ENCODE results near the gene REEP3. TPM values are rescaled to one million over a fixed set of nuclear protein-coding genes. Genes with fewer than 3 reads are reported as not detected.

Gene REEP3
- total RNA-seq, 1 donor from 2014 or later = 36.7 TPM

- no peaks in the 10 kb centered on the region for H3K36me3 Mint-ChIP-seq (ENCODE audit: low read depth)
These were observed 61.5 kb downstream of the REEP3 start for GRCh38 chr10:63582690-63583089.

GRCh38 chr10:63583397-63583796 lies 62.2 kb downstream of the REEP3 start:
- H3K4me1 Mint-ChIP-seq = no peaks in the 10 kb centered on the region
- DNase-seq (ENCODE audit: low read depth, low spot score) = no peak
- TF ChIP-seq CTCF (conservative IDR thresholded peaks at IDR 0.05) = no peak
- H3K4me3 Mint-ChIP-seq = no peak overlapping the region
- H3K36me3 Mint-ChIP-seq (ENCODE audit: low read depth) = no peaks in the 10 kb centered on the region
- no peaks in the 10 kb centered on the region for H3K9me3 Mint-ChIP-seq
- H3K27ac Mint-ChIP-seq (ENCODE audit: unreplicated experiment) = no peak overlapping the region
- H3K27me3 Mint-ChIP-seq (ENCODE audit: low read depth) = no peaks in the 10 kb centered on the region

More at GRCh38 chr10:63582690-63583089, 61.5 kb downstream of the REEP3 start:
- Mint-ChIP-seq H3K4me3 (no peak overlapping the region), H3K27me3 (ENCODE audit: low read depth) (no peaks in the 10 kb centered on the region), H3K4me1 (no peaks in the 10 kb centered on the region), H3K27ac (ENCODE audit: unreplicated experiment) (no peak overlapping the region), H3K9me3 (no peaks in the 10 kb centered on the region)
- TF ChIP-seq CTCF (conservative IDR thresholded peaks at IDR 0.05) = no peak
- DNase-seq (ENCODE audit: low read depth, low spot score) = no peak

DNA sequence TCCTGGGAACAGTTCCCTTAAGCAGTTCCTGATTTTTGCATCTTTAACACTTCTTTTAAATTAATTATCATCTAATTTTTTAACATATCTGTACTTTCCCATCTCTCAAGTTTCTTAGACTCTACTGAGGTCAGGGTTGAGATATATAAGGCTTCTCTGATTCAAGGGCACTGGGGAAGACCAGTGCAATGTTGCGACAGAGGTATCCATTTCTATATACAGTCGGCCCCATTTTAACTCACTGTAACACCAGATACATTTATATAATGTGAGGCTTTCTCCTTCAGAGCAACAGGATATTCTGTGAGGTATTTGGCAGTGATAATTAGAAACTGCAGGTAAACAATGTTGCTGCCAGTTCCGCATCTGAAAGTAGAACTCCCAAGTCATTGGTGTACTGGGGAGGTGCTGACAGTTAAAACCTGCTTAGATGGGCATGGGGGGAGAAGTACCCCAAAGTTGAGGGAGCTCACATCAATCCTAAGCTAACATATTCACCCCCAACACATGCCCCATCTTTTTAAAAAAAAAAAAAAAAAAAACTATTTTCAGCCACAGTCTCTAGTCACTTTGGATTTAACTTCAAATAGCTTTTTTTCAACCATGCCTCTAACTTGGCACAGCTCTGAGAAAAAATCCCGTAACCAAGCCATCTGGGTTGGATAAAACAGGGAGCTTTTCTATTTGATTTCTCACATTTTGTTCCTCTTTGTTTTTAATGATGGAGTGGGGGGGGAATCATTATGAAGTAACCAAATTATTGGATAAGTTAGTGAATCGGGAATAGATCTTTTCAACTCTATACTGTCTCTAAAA lies 62.9 kb downstream of the REEP3 start:
- Mint-ChIP-seq H3K4me1 (no peaks in the 10 kb centered on the region), H3K36me3 (ENCODE audit: low read depth) (no peaks in the 10 kb centered on the region), H3K27me3 (ENCODE audit: low read depth) (no peaks in the 10 kb centered on the region), H3K27ac (ENCODE audit: unreplicated experiment) (no peak overlapping the region), H3K9me3 (no peaks in the 10 kb centered on the region), H3K4me3 (no peak overlapping the region)
- DNase-seq (ENCODE audit: low read depth, low spot score) = no peak
- no peak for TF ChIP-seq CTCF (conservative IDR thresholded peaks at IDR 0.05)

DNA sequence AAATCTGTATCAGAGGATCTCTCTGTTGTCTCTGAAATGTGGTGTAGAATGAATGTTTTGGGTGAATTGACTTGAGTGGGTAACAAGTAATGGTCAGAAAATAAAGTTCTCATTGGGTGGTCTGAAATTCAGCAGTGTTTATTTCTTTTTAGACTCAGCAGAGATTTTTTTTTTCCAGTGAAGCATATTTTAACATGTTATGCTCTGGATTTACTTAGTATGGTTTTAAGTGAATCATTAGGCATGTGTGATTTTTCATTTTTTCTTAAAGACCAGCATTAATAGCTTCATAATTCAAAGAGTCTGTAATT lies 63.5 kb downstream of the REEP3 start:
- no peaks in the 10 kb centered on the region for H3K9me3 Mint-ChIP-seq
- no peak overlapping the region for H3K4me3 Mint-ChIP-seq
- no peaks in the 10 kb centered on the region for H3K4me1 Mint-ChIP-seq
- H3K27ac Mint-ChIP-seq (ENCODE audit: unreplicated experiment) = no peak overlapping the region
- no peaks in the 10 kb centered on the region for H3K27me3 Mint-ChIP-seq (ENCODE audit: low read depth)
- TF ChIP-seq CTCF (conservative IDR thresholded peaks at IDR 0.05) = no peak
- no peaks in the 10 kb centered on the region for H3K36me3 Mint-ChIP-seq (ENCODE audit: low read depth)
- no peak for DNase-seq (ENCODE audit: low read depth, low spot score)

DNA sequence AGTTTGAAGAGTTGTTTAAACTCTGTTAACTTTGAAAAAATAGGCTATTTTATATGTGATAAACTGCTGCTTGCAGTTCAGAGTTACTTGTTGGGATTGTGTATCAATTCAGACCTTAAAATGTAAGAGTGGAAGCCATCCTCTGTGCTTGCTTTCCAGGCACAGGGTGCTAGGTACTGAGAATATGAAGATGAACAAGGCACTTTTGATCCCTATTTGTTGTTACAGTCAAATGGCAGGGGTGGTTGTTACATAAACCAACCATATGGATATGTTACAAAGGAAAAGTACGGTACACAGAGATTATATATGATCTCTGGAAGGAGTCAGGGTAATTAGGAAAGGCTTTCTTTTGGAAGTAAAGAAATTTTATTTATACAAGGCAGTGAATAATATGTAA lies 63.8 kb downstream of the REEP3 start:
- no peak for DNase-seq (ENCODE audit: low read depth, low spot score)
- H3K4me3 Mint-ChIP-seq = no peak overlapping the region
- no peak for TF ChIP-seq CTCF (conservative IDR thresholded peaks at IDR 0.05)
- H3K27me3 Mint-ChIP-seq (ENCODE audit: low read depth) = no peaks in the 10 kb centered on the region
- H3K9me3 Mint-ChIP-seq = no peaks in the 10 kb centered on the region
- no peak overlapping the region for H3K27ac Mint-ChIP-seq (ENCODE audit: unreplicated experiment)
- no peaks in the 10 kb centered on the region for H3K4me1 Mint-ChIP-seq
- no peaks in the 10 kb centered on the region for H3K36me3 Mint-ChIP-seq (ENCODE audit: low read depth)

Data from neural crest cell (in vitro differentiated cells).